GM12873 (cell line): Measurements from ENCODE around the gene OR2M7.

Source experiments
- TF ChIP-seq, protein P1 (sequence below): IDR thresholded peaks from 2 replicates; pipeline ENCODE4 v1.5.1; 2012; ENCODE audit warnings: low read depth, mild to moderate bottlenecking, moderate library complexity, low read length, control low read depth; ENCODE audit not compliant: insufficient read depth; ENCODE audit errors: missing control alignments

OR2M7 gene, protein sequence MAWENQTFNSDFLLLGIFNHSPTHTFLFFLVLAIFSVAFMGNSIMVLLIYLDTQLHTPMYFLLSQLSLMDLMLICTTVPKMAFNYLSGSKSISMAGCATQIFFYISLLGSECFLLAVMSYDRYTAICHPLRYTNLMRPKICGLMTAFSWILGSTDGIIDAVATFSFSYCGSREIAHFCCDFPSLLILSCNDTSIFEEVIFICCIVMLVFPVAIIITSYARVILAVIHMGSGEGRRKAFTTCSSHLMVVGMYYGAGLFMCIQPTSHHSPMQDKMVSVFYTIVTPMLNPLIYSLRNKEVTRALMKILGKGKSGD

DNA sequence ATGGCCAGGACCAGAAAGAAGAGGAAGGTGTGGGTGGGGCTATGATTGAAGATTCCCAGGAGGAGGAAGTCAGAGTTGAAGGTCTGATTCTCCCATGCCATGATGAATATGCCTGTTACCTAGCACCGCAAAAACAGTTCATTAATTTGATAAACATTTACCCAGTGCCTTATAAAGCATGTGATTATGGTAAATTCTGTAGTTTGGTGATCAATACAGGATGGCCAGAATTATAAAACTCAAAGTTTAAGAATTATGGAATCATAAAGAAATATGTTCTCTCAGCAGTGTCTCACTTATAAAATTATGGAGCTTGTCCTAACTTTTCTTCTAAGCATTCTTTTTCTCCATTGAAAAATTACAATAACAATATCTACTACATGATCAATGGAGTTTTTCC, at the start of gene OR2M7:
TSS of gene OR2M7 (minus strand) at position 101 of the 400 bp plus-strand sequence. CDS start at position 101, 0 bp downstream.
- TF ChIP-seq, protein P1, sequence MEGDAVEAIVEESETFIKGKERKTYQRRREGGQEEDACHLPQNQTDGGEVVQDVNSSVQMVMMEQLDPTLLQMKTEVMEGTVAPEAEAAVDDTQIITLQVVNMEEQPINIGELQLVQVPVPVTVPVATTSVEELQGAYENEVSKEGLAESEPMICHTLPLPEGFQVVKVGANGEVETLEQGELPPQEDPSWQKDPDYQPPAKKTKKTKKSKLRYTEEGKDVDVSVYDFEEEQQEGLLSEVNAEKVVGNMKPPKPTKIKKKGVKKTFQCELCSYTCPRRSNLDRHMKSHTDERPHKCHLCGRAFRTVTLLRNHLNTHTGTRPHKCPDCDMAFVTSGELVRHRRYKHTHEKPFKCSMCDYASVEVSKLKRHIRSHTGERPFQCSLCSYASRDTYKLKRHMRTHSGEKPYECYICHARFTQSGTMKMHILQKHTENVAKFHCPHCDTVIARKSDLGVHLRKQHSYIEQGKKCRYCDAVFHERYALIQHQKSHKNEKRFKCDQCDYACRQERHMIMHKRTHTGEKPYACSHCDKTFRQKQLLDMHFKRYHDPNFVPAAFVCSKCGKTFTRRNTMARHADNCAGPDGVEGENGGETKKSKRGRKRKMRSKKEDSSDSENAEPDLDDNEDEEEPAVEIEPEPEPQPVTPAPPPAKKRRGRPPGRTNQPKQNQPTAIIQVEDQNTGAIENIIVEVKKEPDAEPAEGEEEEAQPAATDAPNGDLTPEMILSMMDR, result no peak

DNA sequence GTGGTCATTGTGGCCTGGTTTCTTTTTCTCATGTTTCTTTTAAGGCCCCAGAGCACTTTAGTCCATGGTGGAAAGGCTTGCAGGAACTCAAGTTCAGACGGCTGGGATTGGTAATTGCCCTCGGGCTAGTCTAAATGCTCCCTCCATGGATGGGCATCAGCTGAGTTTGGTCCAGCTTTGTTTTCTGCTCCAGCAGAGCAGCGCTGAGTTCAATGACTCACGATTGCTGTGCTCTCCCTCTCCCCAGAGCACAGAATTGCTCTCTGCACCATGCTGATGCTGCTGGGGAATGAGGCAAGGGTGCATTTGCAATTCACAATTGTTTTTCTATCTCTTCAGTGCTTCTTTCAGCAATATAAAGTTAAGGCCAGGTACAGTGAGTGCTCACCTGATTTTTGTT, 49.4 kb upstream of the OR2M7 start:
- TF ChIP-seq, protein P1, result no peak

DNA sequence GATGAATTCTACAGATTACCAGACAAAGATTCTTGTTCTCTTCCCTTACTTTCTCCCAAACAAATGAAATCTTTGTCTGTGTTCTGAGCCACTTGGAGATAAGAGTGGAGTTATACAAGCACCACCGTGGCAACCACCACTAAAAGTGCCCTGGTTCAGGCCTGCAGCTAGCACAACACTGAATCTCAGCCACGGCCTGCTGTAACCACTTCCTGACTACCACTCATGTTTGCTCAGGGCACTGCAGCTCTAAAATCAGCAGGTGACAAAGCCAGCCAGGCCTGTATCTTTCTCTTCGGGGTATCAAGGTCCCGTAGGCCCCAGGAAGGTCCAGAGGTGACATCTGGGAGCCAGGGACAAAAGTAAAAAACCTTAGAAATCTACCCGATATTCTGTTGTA, 48.0 kb upstream of the OR2M7 start:
- TF ChIP-seq, protein P1, result no peak

GRCh38 chr1:248366609-248367008, 42.2 kb upstream of the OR2M7 start:
- TF ChIP-seq, protein P1, result no peak

GRCh38 chr1:248361121-248361715, 36.9 kb upstream of the OR2M7 start, which contains the start of gene OR2T4:
TSS of gene OR2T4 (plus strand) at chr1:248361665. CDS start at chr1:248361665, 0 bp downstream.
- TF ChIP-seq, protein P1, result no peak

DNA sequence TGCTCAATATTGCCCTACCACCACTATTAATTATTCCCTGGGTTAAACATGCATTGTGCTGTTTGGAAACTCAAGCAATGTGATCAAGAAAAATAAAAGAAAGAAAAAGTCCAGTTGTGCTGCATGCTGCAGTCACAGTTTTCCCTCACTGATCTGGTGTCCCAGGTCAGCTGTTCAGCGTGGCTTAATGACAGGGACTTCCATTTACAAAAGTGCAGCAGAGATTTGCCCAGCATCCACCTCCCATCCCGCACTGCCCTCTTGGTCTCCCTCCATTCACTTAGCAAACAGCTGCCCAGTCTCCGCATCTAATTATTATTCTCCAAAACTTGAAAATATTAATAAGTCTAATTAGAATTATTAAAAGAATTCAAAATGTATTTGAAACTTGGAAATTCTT, 35.0 kb upstream of the OR2M7 start:
- TF ChIP-seq, protein P1, result no peak

DNA sequence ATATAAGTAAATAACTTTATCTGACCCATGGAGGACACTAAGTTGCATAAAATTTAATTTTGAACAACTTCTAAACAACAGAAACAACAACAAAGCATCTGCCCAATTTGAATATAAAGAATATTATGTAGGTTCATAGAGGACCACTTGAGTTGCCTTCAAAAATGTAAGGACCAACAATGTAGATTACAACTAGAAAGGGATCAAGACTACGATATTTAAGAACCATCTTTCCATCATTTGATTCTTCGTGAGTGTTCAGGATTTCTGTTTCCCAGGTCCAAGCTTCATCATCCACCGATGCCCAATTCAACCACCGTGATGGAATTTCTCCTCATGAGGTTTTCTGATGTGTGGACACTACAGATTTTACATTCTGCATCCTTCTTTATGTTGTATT, 24.1 kb upstream of the OR2M7 start, which contains the start of gene OR14C36:
TSS of gene OR14C36 (plus strand) at position 301 of the 400 bp plus-strand sequence. CDS start at position 301, 0 bp downstream.
- TF ChIP-seq, protein P1, result no peak
